ENCODE data around the gene PDHA1. TPM values are rescaled to one million over a fixed set of nuclear protein-coding genes. Genes with fewer than 3 reads are reported as not detected.

The PDHA1 gene
- total RNA-seq (ENCODE audit: low replicate concordance): 109 and 124 TPM in 2 replicates

GRCh38 chrX:19343535-19344408 is at the start of gene PDHA1:
PDHA1 (plus strand) TSS chrX:19343927; CDS start chrX:19344038, 111 bp downstream.

Other genes starting within 250 kb of the PDHA1 start
- gene ADGRG2, start 221.5 kb upstream of the PDHA1 start, total RNA-seq (ENCODE audit: low replicate concordance): not detected in 2 replicates
- gene MAP3K15, start 171.6 kb downstream of the PDHA1 start, total RNA-seq (ENCODE audit: low replicate concordance): under 0.01 TPM in 1 of 2 replicates, not detected in the other

Data from smooth muscle cell of the coronary artery (primary cell).